GM12801 (cell line): ENCODE results near the gene TPST2.

Experiments used
- CTCF ChIP-seq: IDR thresholded peaks from one replicate; pipeline ENCODE4 v1.5.1; 2011; ENCODE audit warnings: control low read depth; ENCODE audit not compliant: insufficient read length; ENCODE audit errors: extremely low read depth

The TPST2 gene

GRCh38 chr22:26524870-26525269, 65.1 kb downstream of the TPST2 start:
- no peak for TF ChIP-seq CTCF

DNA sequence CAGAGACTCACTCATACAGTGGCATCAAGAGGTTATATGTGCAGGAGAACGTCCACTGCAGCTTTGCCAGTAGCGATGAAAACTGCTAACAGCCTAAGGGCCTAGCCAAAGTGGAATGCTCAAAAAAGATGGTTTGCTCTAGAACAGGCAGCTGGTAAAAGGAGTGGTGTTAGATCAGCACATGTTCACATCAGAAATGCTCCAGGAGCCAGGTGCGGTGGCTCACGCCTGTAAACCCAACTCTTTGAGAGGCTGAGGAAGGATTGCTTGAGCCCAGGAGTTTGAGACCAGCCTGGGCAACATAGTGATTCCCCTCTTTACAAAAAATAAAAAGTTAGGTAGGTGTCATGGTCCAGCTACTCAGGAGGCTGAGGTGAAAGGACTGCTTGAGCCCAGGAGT, 67.3 kb downstream of the TPST2 start:
- no peak for TF ChIP-seq CTCF

GRCh38 chr22:26522012-26522411, 67.9 kb downstream of the TPST2 start:
- no peak for TF ChIP-seq CTCF

DNA sequence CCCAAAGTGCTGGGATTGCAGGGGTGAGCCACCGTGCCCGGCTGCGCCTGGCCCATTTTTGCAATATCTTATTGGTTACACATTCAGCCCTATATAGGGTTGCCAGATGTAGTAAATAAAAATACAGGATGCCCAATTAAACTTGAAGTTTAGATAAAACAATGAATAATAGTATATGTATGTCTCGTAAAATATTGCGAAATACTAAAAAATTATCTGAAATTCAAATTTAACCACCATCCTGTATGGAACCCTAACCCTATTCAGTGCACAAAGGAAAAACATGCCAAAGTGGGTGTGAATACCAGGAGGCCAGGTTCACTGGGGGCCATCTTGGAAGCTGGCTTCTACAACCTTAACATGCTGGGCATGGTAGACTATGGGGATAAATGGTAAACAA, 72.5 kb downstream of the TPST2 start:
- TF ChIP-seq CTCF, result no peak

DNA sequence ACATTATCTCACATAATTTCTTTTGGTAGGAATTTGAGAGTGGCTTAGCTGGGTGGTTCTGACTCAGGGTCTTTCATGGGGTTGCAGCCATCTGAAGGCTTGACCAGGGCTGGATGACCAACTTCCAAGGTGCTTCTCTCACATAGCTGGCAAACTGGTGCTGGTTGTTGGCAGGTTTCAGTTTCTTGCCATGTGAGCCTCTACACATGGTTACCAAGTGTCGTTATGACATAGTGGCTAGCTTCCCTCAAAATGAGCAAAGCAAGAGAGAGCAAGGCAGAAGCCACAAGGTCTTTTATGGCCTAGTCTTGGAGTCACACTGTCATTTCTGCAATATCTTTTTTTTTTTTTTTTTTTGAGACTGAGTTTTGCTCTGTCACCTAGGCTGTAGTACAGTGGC, 73.4 kb downstream of the TPST2 start:
- no peak for TF ChIP-seq CTCF

DNA sequence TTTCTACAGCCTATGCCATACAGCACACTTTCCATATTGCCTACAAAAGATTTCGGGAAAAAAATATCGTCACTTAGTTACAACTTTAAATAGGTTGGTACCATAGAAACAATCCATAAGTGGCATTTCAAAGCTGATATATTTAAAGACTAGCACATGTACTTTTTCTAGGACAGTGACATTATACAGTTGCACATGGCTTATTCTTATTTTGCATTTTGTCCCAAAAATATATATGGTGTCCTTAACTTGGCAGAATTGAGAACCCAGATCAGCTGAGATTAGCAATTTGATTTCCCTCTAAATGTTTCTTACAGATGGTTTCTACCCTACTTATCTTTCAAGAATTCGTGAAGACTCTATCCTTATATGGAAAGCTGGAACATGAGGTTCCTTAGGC, 74.0 kb downstream of the TPST2 start:
- TF ChIP-seq CTCF, result no peak

- no peak for TF ChIP-seq CTCF
Measured at GRCh38 chr22:26514419-26515161, 75.3 kb downstream of the TPST2 start.
